Activated CD8-positive, alpha-beta T cell treated with anti-CD3 and anti-CD28 coated beads for 36 hours (primary cell): ENCODE data around the gene RGS8. TPM values are rescaled to one million over a fixed set of nuclear protein-coding genes. Genes with fewer than 3 reads are reported as not detected.

ENCODE experiments used
- ATAC-seq: fragments of 200-7000 bp; cut with Tn5 transposase; one replicate; pipeline ENCODE4 v1.10.0; 2021; ENCODE audit warnings: mild to moderate bottlenecking, moderate library complexity
- CTCF ChIA-PET: fragments of 350-600 bp; sonication (Branson Sonifier 250); formaldehyde crosslinking; loops from one replicate; lab custom pipeline; 2021; ENCODE audit warnings: antibody characterized with exemption; lab: Charles Lee
- POLR2A ChIA-PET: fragments of 350-600 bp; sonication (Branson Sonifier 250); formaldehyde crosslinking; loops from one replicate; lab custom pipeline; 2021; ENCODE audit warnings: antibody characterized with exemption; lab: Charles Lee
- DNase-seq: peaks from one replicate; pipeline ENCODE4 v3.0.0-alpha.2; 2020
- H3K27ac Mint-ChIP-seq: one replicate; pipeline ENCODE4 v1.8.0; 2021; ENCODE audit warnings: mild to moderate bottlenecking, mixed read lengths
- H3K27me3 Mint-ChIP-seq: one replicate; pipeline ENCODE4 v1.8.0; 2021; ENCODE audit warnings: mixed read lengths
- H3K36me3 Mint-ChIP-seq: one replicate; pipeline ENCODE4 v1.8.0; 2021; ENCODE audit warnings: low read depth, mixed read lengths
- H3K4me1 Mint-ChIP-seq: one replicate; pipeline ENCODE4 v1.8.0; 2021; ENCODE audit warnings: low read depth, mixed read lengths
- H3K4me3 Mint-ChIP-seq: one replicate; pipeline ENCODE4 v1.8.0; 2021; ENCODE audit warnings: mild to moderate bottlenecking, moderate library complexity, mixed read lengths
- H3K9me3 Mint-ChIP-seq: one replicate; pipeline ENCODE4 v1.8.0; 2021; ENCODE audit warnings: mixed read lengths
- intact Hi-C: fragments of 100-400 bp; cut with micrococcal nuclease; formaldehyde crosslinking; loops from one replicate; pipeline ENCODE4 v1.10.0; 2022
- total RNA-seq, 2 experiments: library from RNA; stranded (reverse); gene quantifications; one replicate each; pipeline ENCODE4 v1.2.3, GENCODE V29; 2021
- TF ChIP-seq, protein P1 (sequence below): fragments of 200-600 bp; IDR thresholded peaks from one replicate; pipeline ENCODE4 v1.8.0; 2022; ENCODE audit warnings: antibody characterized with exemption, mild to moderate bottlenecking

Gene RGS8, protein sequence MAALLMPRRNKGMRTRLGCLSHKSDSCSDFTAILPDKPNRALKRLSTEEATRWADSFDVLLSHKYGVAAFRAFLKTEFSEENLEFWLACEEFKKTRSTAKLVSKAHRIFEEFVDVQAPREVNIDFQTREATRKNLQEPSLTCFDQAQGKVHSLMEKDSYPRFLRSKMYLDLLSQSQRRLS
- total RNA-seq = not detected

DNA sequence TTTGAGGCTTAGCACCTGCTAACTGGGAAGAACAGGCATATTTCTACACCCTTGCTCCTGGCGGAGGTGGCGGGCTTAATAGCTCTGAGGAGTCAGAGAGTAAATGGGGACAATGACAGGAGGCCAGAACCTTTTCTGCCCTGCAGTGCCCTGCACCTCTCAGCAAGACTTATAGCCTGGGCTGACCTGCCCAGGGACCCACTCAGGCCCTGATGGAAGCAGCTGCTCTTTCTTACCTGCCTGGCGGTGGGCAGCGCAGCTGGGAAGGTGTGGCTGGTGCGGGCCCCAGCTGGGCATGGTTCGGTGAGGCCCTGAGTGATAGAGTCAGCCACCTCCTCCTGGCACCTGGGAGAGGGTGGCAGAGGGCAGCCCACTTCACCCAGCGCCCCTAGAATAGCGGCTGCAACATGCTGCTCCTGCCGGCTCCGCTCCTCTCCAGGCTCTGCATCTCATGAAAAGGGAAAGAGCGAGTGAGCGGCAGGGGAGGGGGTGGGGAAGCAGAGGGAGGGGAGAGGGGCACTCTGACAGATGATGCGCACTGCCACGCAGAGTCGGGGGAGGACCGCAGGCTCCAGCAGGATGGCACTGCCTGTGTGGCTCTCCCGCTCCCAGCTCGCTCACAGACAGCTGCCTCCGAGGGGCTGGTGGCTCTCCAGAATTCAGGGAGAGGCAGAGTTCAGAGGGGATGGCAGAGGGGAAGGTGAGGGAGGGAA lies at the start of gene RGS8:
Gene RGS8 (minus strand): TSS at position 472 of the 713 bp plus-strand sequence. CDS start 14,938 bp downstream, outside the sequence.
- no peaks in the 10 kb centered on the region for H3K9me3 Mint-ChIP-seq
- peaks cover 3% of the 10 kb centered on the region for H3K4me1 Mint-ChIP-seq
- POLR2A ChIA-PET = no interaction called here
- CTCF ChIA-PET = interaction anchor here (1.2 to 1.5 kb wide), 2 partner anchors 76 to 90 kb away, joined by 3 to 5 read pairs; no protein-coding TSS in a partner anchor
- no peak for DNase-seq
- TF ChIP-seq, protein P1, sequence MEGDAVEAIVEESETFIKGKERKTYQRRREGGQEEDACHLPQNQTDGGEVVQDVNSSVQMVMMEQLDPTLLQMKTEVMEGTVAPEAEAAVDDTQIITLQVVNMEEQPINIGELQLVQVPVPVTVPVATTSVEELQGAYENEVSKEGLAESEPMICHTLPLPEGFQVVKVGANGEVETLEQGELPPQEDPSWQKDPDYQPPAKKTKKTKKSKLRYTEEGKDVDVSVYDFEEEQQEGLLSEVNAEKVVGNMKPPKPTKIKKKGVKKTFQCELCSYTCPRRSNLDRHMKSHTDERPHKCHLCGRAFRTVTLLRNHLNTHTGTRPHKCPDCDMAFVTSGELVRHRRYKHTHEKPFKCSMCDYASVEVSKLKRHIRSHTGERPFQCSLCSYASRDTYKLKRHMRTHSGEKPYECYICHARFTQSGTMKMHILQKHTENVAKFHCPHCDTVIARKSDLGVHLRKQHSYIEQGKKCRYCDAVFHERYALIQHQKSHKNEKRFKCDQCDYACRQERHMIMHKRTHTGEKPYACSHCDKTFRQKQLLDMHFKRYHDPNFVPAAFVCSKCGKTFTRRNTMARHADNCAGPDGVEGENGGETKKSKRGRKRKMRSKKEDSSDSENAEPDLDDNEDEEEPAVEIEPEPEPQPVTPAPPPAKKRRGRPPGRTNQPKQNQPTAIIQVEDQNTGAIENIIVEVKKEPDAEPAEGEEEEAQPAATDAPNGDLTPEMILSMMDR = no peak
- intact Hi-C loops = no loop called here
- no peak for ATAC-seq
- H3K4me3 Mint-ChIP-seq = no peak within 1 kb of the TSS
- H3K27ac Mint-ChIP-seq = no peak within 1 kb of the TSS
- no peaks in the 10 kb centered on the region for H3K36me3 Mint-ChIP-seq
- peaks cover 24% of the 10 kb centered on the region for H3K27me3 Mint-ChIP-seq

DNA sequence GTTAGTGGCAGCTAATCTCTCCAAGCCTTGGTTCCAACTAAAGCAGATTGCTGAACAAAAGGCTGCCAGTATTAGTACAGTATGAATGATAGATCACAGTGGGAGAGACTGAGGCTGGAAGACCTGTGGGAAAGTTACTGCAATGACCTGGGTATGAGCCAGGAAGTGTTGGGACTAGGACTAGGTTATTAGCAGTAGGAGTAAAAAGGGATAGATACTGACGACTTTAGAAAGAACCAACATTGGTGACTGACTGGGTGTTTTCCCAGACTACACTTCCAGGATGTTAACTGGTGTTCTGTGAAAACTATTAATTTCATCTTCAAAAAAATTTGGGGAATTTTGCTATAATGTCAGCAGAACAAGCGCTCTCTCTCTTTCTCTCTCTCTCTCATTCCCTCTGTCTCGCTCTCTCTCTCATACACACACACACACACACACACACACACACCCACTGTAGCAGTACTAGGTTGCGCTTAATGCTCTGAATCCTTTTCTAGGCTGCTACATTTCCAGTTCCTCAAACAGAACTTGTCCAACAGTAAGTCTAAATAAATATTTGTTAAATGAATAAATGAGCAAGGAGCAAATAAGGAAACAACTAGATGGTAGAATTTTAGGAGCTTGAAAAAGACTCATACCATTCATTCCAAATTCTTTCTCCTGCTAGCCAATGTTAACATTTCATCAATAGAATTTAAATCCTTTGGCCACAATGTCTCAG lies 47.6 kb upstream of the RGS8 start:
- H3K27me3 Mint-ChIP-seq = peaks cover 22% of the 10 kb centered on the region
- H3K4me3 Mint-ChIP-seq = no peak overlapping the region
- H3K9me3 Mint-ChIP-seq = peaks cover 3% of the 10 kb centered on the region
- ATAC-seq (no peak), DNase-seq (no peak)
- intact Hi-C loops = no loop called here
- H3K4me1 Mint-ChIP-seq = no peaks in the 10 kb centered on the region
- POLR2A ChIA-PET = no interaction called here
- TF ChIP-seq, protein P1 = no peak
- CTCF ChIA-PET = interaction anchor here (0.7 kb wide), 1 partner anchor 20 kb away, joined by 4 read pairs; no protein-coding TSS in a partner anchor
- no peak overlapping the region for H3K27ac Mint-ChIP-seq
- no peaks in the 10 kb centered on the region for H3K36me3 Mint-ChIP-seq

DNA sequence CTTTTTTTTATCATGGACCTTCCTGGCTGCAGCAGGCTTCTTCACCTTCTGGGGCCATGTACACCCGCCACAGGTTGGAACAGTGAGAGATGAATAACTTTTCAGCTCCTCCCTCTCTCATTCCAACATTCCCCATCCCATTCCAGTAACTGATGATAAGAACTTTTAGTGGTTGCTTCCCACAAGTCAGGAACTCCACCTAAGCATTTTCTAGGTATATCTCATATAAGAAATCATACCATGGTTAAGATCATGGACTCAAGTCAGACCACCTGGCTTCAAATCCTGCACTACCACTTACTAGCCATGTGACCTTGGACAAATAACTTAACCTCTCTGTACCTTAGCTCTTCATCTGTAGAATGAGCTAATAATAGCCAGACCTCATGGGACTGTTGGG lies 42.5 kb upstream of the RGS8 start:
- ATAC-seq (no peak), DNase-seq (no peak)
- H3K27me3 Mint-ChIP-seq = peaks cover 23% of the 10 kb centered on the region
- TF ChIP-seq, protein P1 = no peak
- H3K27ac Mint-ChIP-seq = no peak overlapping the region
- no peaks in the 10 kb centered on the region for H3K9me3 Mint-ChIP-seq
- ChIA-PET CTCF (interaction anchor here (0.9 kb wide), 1 partner anchor 132 kb away, joined by 3 read pairs; no protein-coding TSS in a partner anchor), POLR2A (no interaction called here)
- no peak overlapping the region for H3K4me3 Mint-ChIP-seq
- peaks cover under 1% of the 10 kb centered on the region for H3K4me1 Mint-ChIP-seq
- no peaks in the 10 kb centered on the region for H3K36me3 Mint-ChIP-seq
- intact Hi-C loops = no loop called here

DNA sequence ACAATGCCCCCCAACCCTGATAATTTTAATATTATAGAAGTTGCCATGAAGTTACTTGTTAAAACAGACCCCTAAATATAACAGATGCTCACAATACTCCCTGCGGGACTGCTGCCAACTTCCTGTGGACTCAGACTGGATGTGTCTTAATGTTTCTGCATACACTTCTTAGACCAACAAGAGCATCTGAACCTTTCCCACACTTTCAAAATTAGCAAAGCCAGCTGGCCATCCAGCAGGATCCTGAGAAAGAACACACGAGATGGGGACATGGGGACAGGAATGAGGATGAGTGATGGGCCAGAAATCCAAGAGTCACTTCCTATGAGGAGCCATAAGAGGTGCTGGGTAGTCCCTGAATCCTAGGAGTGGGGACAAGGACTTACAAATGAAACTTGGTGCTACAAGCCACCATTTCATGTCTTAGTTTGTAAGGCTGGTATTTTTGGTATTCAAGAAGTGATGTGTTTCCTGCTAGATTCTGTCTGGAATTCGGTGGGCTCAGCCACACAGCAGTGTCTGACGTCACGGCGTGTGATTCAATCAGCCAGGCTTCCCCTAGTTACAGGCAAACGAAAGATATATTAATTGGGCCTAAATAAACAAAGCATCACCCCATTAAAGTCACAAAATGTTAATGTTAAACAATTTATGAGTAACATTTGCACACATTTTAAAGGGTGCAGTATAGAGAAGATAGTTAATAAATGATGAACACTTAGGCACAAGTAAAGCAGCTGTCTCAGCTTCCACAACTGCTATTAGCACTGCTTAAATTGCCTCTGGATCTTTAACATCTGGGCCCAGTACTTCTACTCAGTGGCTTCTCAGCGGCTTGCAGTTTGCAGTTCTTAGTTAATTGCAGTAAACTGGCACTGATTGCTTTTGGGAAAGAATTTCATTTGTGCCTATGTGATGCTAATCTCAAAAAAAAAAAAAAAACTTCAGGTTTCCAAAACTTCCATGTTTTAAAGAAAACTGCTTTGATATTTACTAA lies 41.2 kb upstream of the RGS8 start:
- H3K27ac Mint-ChIP-seq = no peak overlapping the region
- DNase-seq (no peak), ATAC-seq (no peak)
- no peaks in the 10 kb centered on the region for H3K36me3 Mint-ChIP-seq
- H3K9me3 Mint-ChIP-seq = no peaks in the 10 kb centered on the region
- intact Hi-C loops = no loop called here
- POLR2A ChIA-PET = interaction anchor here (1.4 kb wide), 1 partner anchor 30 kb away, joined by 3 read pairs; no protein-coding TSS in a partner anchor
- peaks cover 13% of the 10 kb centered on the region for H3K27me3 Mint-ChIP-seq
- CTCF ChIA-PET = no interaction called here
- TF ChIP-seq, protein P1 = no peak
- H3K4me1 Mint-ChIP-seq = peaks cover 8% of the 10 kb centered on the region
- H3K4me3 Mint-ChIP-seq = no peak overlapping the region
